K562 (cell line): ENCODE measurements around the gene ZBTB48. TPM values are rescaled to one million over a fixed set of nuclear protein-coding genes. Genes with fewer than 3 reads are reported as not detected.

ENCODE experiments used
- CBX2 ChIP-seq: fragments of 200-600 bp; sonication (generic); IDR thresholded peaks from one replicate; pipeline ENCODE4 v1.6.1; 2012; ENCODE audit warnings: mild to moderate bottlenecking, low read length, inconsistent platforms; ENCODE audit not compliant: insufficient read depth, poor library complexity, severe bottlenecking
- ELF1 ChIP-seq: fragments of 200-800 bp; sonication (Bioruptor generic); IDR thresholded peaks from 2 replicates; pipeline ENCODE4 v1.6.1; 2016; ENCODE audit warnings: missing genetic modification characterization, missing compliant biosample characterization
- ETV1 ChIP-seq: fragments of 450-650 bp; conservative IDR thresholded peaks from 2 replicates; pipeline ENCODE4 v1.6.1; 2016; ENCODE audit warnings: missing genetic modification characterization, control low read depth, low read depth, missing compliant biosample characterization
- FOXA3 ChIP-seq, 2 experiments: fragments of 450-650 bp in 1 of 2; sonication (generic) in 1 of 2; formaldehyde crosslinking; IDR thresholded peaks in 1 of 2; conservative IDR thresholded peaks in 1 of 2; 2 replicates each; pipeline versions ENCODE4 v1.4.0 to v1.8.0; 2020 to 2022; ENCODE audit warnings: mild to moderate bottlenecking in 2 of 2, missing genetic modification reagents in 1 of 2
- KLF1 ChIP-seq: fragments of 450-650 bp; IDR thresholded peaks from 2 replicates; pipeline ENCODE4 v1.6.1; 2016; ENCODE audit warnings: missing genetic modification characterization, missing compliant biosample characterization
- SMARCA4 ChIP-seq: fragments of 450-650 bp; IDR thresholded peaks from 2 replicates; pipeline ENCODE4 v1.6.1; 2016
- SMC3 ChIP-seq: conservative IDR thresholded peaks from 2 replicates; pipeline ENCODE4 v1.6.1; 2011; ENCODE audit warnings: low read depth, low read length, improper control_type of control experiment; ENCODE audit not compliant: insufficient read depth
- SPI1 ChIP-seq: IDR thresholded peaks from 2 replicates; pipeline ENCODE4 v1.6.1; 2011; ENCODE audit warnings: low read depth, low read length, control low read depth, borderline replicate concordance
- TEAD4 ChIP-seq, 2 experiments: sonication (generic) in 1 of 2; formaldehyde crosslinking in 1 of 2; IDR thresholded peaks; 2 replicates each; pipeline versions ENCODE4 v1.6.1 to v1.8.0; 2012 to 2022; ENCODE audit warnings: borderline replicate concordance in 1 of 2, inconsistent platforms in 1 of 2, low read length in 1 of 2, mild to moderate bottlenecking in 1 of 2, missing genetic modification reagents in 1 of 2
- TOE1 ChIP-seq, 2 experiments: fragments of 450-650 bp in 1 of 2; sonication (generic) in 1 of 2; formaldehyde crosslinking in 1 of 2; IDR thresholded peaks; 2 replicates each; pipeline versions ENCODE4 v1.7.1 to v1.8.0; 2016 to 2022; ENCODE audit warnings: borderline replicate concordance in 2 of 2, mild to moderate bottlenecking in 2 of 2, antibody characterized with exemption in 1 of 2, inconsistent platforms in 1 of 2, low read depth in 1 of 2, missing genetic modification reagents in 1 of 2, moderate library complexity in 1 of 2
- ZFP30 ChIP-seq: fragments of 250-450 bp; sonication (Bioruptor Pico); IDR thresholded peaks from 2 replicates; pipeline ENCODE4 v1.8.0; 2022; ENCODE audit warnings: moderate library complexity, mild to moderate bottlenecking, inconsistent platforms, borderline replicate concordance
- ZNF707 ChIP-seq: fragments of 250-450 bp; sonication (Bioruptor Pico); conservative IDR thresholded peaks from 2 replicates; pipeline ENCODE4 v1.8.0; 2022; ENCODE audit warnings: inconsistent platforms, mild to moderate bottlenecking, moderate library complexity
- polyA plus RNA-seq, 8 experiments: library from polyadenylated mRNA; depleted of rRNA in 4 of 8; stranded (reverse) in 5 of 8; unstranded in 3 of 8; fragments of >200 nt; fragmentation: Nextera tagmentation in 2 of 8; fragmentation: Illumina TruSeq in 1 of 8; extraction: Ambion mirVana in 2 of 8; extraction: Trizol in 1 of 8; gene quantifications; 2 replicates each; pipeline versions ENCODE4 v1.2.1 to v1.2.3, GENCODE V29; 2011 to 2014; ENCODE audit warnings: inconsistent platforms in 1 of 8, missing spikeins in 1 of 8
- total RNA-seq, 7 experiments: library from RNA; depleted of rRNA in 6 of 7; stranded (reverse); fragments of >200 nt in 6 of 7; fragmentation: Illumina TruSeq in 2 of 7; extraction: Trizol in 2 of 7; gene quantifications; 2 replicates each; pipeline versions ENCODE4 v1.2.1 to v1.2.3, GENCODE V29; 2011 to 2021; ENCODE audit warnings: low replicate concordance in 1 of 7
- TF ChIP-seq, protein P1 (sequence below): IDR thresholded peaks from 3 replicates; pipeline ENCODE4 v1.6.1; 2011; ENCODE audit warnings: borderline replicate concordance, mild to moderate bottlenecking; ENCODE audit not compliant: insufficient read length, insufficient read depth
- TF ChIP-seq, protein P2 (sequence below), 2 experiments: fragments of 450-650 bp; conservative IDR thresholded peaks; 2 replicates each; pipeline ENCODE4 v1.6.1; 2017; ENCODE audit warnings: mild to moderate bottlenecking in 2 of 2, moderate library complexity in 2 of 2
- TF ChIP-seq, protein P3 (sequence below): fragments of 250-450 bp; sonication (Bioruptor Pico); IDR thresholded peaks from 2 replicates; pipeline ENCODE4 v1.4.0; 2020; ENCODE audit warnings: mild to moderate bottlenecking, moderate library complexity
- TF ChIP-seq, protein P4 (sequence below): sonication (generic); formaldehyde crosslinking; IDR thresholded peaks from 2 replicates; pipeline ENCODE4 v1.8.1; 2023; ENCODE audit warnings: mild to moderate bottlenecking, missing genetic modification reagents
- TF ChIP-seq, protein P5 (sequence below): fragments of 250-450 bp; sonication (Bioruptor Pico); IDR thresholded peaks from 2 replicates; pipeline ENCODE4 v1.4.0; 2020; ENCODE audit warnings: mild to moderate bottlenecking

ZBTB48 gene
- total and polyA plus RNA-seq, 9 of the 15 experiments (the other 6 are each of a cell fraction or from before 2014, with no cell fraction given): 1.9 to 66.9 (median 29.5) TPM

DNA sequence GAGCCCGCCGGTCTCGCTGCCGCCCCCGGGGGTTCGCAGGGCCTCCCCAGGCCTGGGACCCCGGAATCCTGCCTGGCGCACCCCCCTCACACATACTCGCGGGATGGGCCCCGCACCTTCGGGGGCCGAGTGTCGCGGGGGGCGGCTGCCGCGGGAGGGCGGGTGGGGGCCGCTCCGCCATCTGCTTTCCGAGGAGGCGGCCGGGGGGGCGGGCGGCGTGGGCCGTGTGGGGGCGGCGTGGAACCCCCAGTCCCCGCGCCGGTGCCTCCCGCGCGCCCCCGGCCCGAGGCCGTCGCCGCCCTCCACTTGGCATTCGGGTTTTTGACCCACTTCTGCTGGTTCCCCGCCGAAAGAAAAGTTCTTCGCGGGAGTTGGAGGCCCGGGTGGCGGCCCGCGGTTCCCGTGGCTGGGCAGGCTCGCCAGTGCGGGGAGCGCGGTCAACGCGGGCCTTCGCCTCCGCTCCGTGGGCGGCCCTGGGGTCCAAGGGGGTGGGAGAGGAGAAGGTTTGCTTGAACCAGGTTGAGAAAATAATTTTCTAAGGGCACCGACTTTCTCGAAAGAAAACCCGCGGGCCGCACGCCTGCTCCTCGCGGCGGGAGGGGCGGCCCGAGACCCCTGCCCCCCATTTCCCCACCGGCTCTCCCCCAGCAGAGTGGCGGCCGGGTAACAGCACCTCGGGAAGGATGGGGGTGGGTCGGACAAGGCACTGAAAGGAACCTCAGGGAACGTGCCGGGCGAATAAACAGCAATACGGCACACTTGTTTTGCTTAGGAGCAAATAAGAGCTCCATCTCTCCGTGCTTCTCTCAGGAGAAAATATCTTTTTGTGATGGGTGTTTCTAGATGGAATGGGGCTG is 35.4 kb downstream of the ZBTB48 start (continued):
- TF ChIP-seq, protein P1, sequence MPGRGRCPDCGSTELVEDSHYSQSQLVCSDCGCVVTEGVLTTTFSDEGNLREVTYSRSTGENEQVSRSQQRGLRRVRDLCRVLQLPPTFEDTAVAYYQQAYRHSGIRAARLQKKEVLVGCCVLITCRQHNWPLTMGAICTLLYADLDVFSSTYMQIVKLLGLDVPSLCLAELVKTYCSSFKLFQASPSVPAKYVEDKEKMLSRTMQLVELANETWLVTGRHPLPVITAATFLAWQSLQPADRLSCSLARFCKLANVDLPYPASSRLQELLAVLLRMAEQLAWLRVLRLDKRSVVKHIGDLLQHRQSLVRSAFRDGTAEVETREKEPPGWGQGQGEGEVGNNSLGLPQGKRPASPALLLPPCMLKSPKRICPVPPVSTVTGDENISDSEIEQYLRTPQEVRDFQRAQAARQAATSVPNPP: no peak
- TF ChIP-seq CBX2: no peak
- no peak for TF ChIP-seq SPI1
- TF ChIP-seq ZNF707 (CRISPR knock-in tag): no peak
- no peak for TF ChIP-seq SMC3
- TF ChIP-seq, protein P2, sequence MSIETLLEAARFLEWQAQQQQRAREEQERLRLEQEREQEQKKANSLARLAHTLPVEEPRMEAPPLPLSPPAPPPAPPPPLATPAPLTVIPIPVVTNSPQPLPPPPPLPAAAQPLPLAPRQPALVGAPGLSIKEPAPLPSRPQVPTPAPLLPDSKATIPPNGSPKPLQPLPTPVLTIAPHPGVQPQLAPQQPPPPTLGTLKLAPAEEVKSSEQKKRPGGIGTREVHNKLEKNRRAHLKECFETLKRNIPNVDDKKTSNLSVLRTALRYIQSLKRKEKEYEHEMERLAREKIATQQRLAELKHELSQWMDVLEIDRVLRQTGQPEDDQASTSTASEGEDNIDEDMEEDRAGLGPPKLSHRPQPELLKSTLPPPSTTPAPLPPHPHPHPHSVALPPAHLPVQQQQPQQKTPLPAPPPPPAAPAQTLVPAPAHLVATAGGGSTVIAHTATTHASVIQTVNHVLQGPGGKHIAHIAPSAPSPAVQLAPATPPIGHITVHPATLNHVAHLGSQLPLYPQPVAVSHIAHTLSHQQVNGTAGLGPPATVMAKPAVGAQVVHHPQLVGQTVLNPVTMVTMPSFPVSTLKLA (conservative IDR thresholded peaks at IDR 0.05): 0 out of 4 replicates have a peak, but pooled peaks of 1 of the 2 experiments have one; percentile 18
- TF ChIP-seq SMARCA4: no peak
- TF ChIP-seq, protein P3, sequence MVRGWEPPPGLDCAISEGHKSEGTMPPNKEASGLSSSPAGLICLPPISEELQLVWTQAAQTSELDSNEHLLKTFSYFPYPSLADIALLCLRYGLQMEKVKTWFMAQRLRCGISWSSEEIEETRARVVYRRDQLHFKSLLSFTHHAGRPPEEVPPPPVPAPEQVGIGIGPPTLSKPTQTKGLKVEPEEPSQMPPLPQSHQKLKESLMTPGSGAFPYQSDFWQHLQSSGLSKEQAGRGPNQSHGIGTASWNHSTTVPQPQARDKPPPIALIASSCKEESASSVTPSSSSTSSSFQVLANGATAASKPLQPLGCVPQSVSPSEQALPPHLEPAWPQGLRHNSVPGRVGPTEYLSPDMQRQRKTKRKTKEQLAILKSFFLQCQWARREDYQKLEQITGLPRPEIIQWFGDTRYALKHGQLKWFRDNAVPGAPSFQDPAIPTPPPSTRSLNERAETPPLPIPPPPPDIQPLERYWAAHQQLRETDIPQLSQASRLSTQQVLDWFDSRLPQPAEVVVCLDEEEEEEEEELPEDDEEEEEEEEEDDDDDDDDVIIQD (CRISPR knock-in tag): no peak
- no peak for TF ChIP-seq FOXA3 (CRISPR knock-in tag; conservative IDR thresholded peaks at IDR 0.05 in 1 of 2, IDR thresholded peaks at IDR 0.05 in 1 of 2)
- no peak for TF ChIP-seq TOE1 (IDR thresholded peaks at IDR 0.05; ENCODE audit: borderline replicate concordance)
- TF ChIP-seq TOE1 (CRISPR knock-in tag; IDR thresholded peaks at IDR 0.05; ENCODE audit: borderline replicate concordance, low read depth): no peak
- TF ChIP-seq, protein P4, sequence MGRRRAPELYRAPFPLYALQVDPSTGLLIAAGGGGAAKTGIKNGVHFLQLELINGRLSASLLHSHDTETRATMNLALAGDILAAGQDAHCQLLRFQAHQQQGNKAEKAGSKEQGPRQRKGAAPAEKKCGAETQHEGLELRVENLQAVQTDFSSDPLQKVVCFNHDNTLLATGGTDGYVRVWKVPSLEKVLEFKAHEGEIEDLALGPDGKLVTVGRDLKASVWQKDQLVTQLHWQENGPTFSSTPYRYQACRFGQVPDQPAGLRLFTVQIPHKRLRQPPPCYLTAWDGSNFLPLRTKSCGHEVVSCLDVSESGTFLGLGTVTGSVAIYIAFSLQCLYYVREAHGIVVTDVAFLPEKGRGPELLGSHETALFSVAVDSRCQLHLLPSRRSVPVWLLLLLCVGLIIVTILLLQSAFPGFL (CRISPR knock-in tag): no peak
- TF ChIP-seq ZFP30 (CRISPR knock-in tag): no peak
- TF ChIP-seq ELF1 (tag): no peak
- TF ChIP-seq, protein P5, sequence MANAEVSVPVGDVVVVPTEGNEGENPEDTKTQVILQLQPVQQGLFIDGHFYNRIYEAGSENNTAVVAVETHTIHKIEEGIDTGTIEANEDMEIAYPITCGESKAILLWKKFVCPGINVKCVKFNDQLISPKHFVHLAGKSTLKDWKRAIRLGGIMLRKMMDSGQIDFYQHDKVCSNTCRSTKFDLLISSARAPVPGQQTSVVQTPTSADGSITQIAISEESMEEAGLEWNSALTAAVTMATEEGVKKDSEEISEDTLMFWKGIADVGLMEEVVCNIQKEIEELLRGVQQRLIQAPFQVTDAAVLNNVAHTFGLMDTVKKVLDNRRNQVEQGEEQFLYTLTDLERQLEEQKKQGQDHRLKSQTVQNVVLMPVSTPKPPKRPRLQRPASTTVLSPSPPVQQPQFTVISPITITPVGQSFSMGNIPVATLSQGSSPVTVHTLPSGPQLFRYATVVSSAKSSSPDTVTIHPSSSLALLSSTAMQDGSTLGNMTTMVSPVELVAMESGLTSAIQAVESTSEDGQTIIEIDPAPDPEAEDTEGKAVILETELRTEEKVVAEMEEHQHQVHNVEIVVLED: no peak
- TF ChIP-seq KLF1: no peak
- no peak for TF ChIP-seq ETV1
- peak; percentile 53 for TF ChIP-seq TEAD4 (IDR thresholded peaks at IDR 0.05; ENCODE audit: low read length)
- no peak for TF ChIP-seq TEAD4 (CRISPR knock-in tag; IDR thresholded peaks at IDR 0.05; ENCODE audit: borderline replicate concordance)
